ENCODE results near the gene RPS6KB2.

Gene RPS6KB2

GRCh38 chr11:67449116-67449844 lies 21.0 kb downstream of the RPS6KB2 start:
- H3K4me3 ChIP-seq (ENCODE audit: insufficient read depth, low read depth, low read length): no peak overlapping the region
- H3K9me3 ChIP-seq (ENCODE audit: control insufficient read depth, low read length): no peaks in the 10 kb centered on the region
- H3K36me3 ChIP-seq (ENCODE audit: control insufficient read depth, insufficient read depth, low read length): no peaks in the 10 kb centered on the region
- H3K27ac ChIP-seq (ENCODE audit: insufficient read depth, low read depth, low read length, poor library complexity, severe bottlenecking): no peak overlapping the region
- peaks cover 5% of the 10 kb centered on the region for H3K4me1 ChIP-seq (ENCODE audit: control insufficient read depth, insufficient read depth, low read length)
- no peaks in the 10 kb centered on the region for H3K27me3 ChIP-seq (ENCODE audit: control insufficient read depth, insufficient read depth, low read length, poor library complexity, severe bottlenecking)
- WGBS, 2 experiments: 90 to 95% methylated on average over 9 of the region's 9 CpGs

DNA sequence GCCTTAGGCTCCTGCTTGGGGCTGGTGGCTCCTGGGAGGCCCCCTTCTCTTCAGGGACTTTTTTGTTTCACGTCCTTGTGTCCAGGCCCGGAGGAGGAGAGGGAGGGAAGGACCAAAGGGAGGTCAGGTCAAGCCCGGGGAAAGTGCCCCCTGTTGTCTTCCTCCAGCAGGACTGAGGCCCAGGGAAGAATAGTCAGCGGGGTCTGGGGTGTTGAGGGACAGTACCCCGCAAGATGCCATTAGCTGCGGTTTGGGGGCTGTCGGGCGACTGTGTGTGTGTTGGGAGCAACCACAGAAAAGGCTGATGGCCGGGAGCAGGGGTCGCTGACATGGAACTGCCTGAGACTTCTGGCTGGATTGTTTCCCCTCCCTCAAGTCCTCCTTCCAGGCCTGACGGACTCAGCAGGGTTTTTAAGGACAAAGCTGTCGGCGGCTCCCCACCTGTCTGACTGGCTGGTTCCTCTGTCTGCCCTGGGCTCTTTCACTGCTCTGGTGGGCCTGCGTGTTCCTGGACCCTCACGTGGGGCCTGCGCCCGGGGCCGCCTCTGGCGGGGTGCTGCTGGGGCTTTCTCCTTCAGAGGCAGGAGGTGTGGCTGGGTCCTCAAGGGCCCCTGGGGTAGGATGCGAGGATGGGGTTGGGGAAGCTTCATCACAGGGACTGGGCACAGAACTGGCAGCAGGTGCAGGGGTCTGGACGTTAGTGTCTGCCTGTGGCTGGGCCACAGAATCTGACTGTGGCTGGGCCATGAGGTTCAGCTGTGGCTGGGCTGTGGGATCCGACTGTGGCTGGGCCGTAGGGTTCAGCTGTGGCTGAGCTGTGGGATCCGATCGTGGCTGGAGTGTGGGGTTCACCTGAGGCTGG lies 22.7 kb downstream of the RPS6KB2 start:
- Histone ChIP-seq H3K27ac (ENCODE audit: insufficient read depth, low read depth, low read length, poor library complexity, severe bottlenecking) (no peak overlapping the region), H3K4me1 (ENCODE audit: control insufficient read depth, insufficient read depth, low read length) (peaks cover 5% of the 10 kb centered on the region), H3K4me3 (ENCODE audit: insufficient read depth, low read depth, low read length) (no peak overlapping the region), H3K36me3 (ENCODE audit: control insufficient read depth, insufficient read depth, low read length) (no peaks in the 10 kb centered on the region), H3K9me3 (ENCODE audit: control insufficient read depth, low read length) (no peaks in the 10 kb centered on the region), H3K27me3 (ENCODE audit: control insufficient read depth, insufficient read depth, low read length, poor library complexity, severe bottlenecking) (no peaks in the 10 kb centered on the region)
- 83% methylated on average over 25 of the region's 25 CpGs for WGBS, 2 experiments

GRCh38 chr11:67451658-67451976 lies 23.3 kb downstream of the RPS6KB2 start:
- H3K4me3 ChIP-seq (ENCODE audit: insufficient read depth, low read depth, low read length): no peak overlapping the region
- 92 to 94% methylated on average over 14 of the region's 14 CpGs for WGBS, 2 experiments
- no peak overlapping the region for H3K27ac ChIP-seq (ENCODE audit: insufficient read depth, low read depth, low read length, poor library complexity, severe bottlenecking)
- H3K9me3 ChIP-seq (ENCODE audit: control insufficient read depth, low read length): no peaks in the 10 kb centered on the region
- no peaks in the 10 kb centered on the region for H3K36me3 ChIP-seq (ENCODE audit: control insufficient read depth, insufficient read depth, low read length)
- H3K4me1 ChIP-seq (ENCODE audit: control insufficient read depth, insufficient read depth, low read length): peaks cover 5% of the 10 kb centered on the region
- no peaks in the 10 kb centered on the region for H3K27me3 ChIP-seq (ENCODE audit: control insufficient read depth, insufficient read depth, low read length, poor library complexity, severe bottlenecking)

DNA sequence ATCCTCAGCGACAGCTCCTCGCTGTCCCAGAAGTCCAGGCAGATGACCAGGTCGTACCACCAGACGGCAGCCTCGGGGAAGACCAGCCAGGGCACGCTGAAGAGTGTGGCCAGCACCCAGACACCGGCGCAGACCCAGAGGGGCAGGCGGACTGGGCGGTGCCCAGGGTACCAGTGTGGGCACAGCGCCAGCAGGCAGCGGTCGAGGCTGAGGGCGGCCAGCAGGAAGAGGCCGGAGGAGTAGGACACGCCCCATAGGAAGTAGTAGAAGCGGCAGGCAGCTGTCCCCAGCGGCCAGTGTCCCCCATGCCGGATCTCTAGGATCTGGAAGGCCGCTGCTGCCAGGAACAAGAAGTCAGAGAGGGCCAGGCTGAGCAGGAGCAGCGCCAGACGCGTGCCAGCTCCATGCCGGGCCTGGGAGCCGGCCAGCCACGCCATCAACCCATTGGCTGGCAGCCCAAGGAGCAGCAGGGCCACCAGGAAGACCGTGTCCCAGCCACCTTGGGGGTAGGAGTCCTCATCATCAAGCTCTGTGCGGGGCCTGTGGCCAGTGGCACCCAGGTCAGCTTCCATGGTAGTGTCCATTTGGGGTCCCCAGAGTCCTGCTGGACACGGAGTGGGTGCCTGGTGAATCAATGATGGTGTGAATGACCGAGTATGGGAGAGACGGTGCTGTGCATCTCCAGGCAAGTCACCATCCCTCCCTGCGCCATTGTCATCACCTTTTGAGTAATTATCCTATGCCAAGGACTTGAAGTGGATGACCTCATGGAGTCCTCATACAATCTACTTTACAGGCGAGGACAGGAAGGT lies 24.1 kb downstream of the RPS6KB2 start, which contains the start of gene GPR152:
GPR152 (minus strand) TSS at position 589 of the 812 bp plus-strand sequence; CDS start at position 584, 5 bp downstream.
- H3K4me1 ChIP-seq (ENCODE audit: control insufficient read depth, insufficient read depth, low read length): peaks cover 5% of the 10 kb centered on the region
- no peaks in the 10 kb centered on the region for H3K36me3 ChIP-seq (ENCODE audit: control insufficient read depth, insufficient read depth, low read length)
- no peaks in the 10 kb centered on the region for H3K9me3 ChIP-seq (ENCODE audit: control insufficient read depth, low read length)
- no peak within 1 kb of the TSS for H3K4me3 ChIP-seq (ENCODE audit: insufficient read depth, low read depth, low read length)
- H3K27ac ChIP-seq (ENCODE audit: insufficient read depth, low read depth, low read length, poor library complexity, severe bottlenecking): no peak within 1 kb of the TSS
- WGBS, 2 experiments: 94 to 95% methylated on average over 33 of the region's 33 CpGs
- H3K27me3 ChIP-seq (ENCODE audit: control insufficient read depth, insufficient read depth, low read length, poor library complexity, severe bottlenecking): no peaks in the 10 kb centered on the region

DNA sequence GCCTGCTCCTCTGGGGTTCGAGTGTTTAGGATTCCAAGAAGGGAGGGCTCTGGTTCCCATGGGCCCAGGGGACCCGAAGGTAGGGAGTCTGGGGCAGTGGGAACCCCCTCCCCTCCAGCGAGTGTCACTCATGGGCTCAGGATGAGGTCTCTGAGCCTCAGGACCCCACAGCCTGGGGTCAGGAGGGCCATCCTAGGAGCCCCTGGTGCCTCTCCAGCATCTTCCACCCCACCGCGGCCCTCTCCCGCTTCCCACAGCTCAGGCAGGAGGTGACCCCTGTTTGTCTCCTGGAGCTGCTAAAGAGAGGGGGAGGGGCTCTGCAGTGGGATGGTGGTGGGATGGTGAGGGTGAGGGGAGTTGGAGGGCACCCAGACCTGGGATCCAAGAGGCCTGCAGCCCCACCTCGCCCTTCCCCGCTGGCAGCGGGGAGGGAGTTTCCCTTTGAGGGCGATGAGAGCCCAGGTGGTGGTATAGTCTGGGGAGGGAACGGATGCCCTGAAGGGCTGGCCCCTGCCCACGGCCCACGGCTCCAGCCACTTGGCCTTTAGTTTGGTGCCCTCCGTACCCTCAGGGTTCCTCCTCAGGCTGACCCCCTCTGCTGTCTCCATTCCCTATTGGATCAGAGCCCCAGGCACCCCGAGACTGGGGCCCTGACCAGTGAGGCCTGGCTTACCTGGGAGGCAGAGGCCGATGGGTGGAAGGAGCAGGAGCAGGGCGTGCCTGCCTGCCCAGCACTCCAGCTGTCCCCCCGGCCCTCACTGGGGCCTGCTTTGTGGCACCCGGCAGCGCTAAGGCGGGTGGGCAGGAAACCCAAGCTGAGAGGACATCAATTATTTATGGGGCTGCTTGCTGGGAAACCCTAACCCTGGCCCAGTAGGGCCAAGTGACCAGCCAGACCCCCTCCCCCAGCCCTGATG lies 25.8 kb downstream of the RPS6KB2 start:
- Histone ChIP-seq H3K4me3 (ENCODE audit: insufficient read depth, low read depth, low read length) (no peak overlapping the region), H3K27ac (ENCODE audit: insufficient read depth, low read depth, low read length, poor library complexity, severe bottlenecking) (no peak overlapping the region), H3K9me3 (ENCODE audit: control insufficient read depth, low read length) (no peaks in the 10 kb centered on the region), H3K4me1 (ENCODE audit: control insufficient read depth, insufficient read depth, low read length) (peaks cover 5% of the 10 kb centered on the region), H3K27me3 (ENCODE audit: control insufficient read depth, insufficient read depth, low read length, poor library complexity, severe bottlenecking) (no peaks in the 10 kb centered on the region), H3K36me3 (ENCODE audit: control insufficient read depth, insufficient read depth, low read length) (no peaks in the 10 kb centered on the region)
- WGBS, 2 experiments: 92 to 94% methylated on average over 21 of the region's 21 CpGs

DNA sequence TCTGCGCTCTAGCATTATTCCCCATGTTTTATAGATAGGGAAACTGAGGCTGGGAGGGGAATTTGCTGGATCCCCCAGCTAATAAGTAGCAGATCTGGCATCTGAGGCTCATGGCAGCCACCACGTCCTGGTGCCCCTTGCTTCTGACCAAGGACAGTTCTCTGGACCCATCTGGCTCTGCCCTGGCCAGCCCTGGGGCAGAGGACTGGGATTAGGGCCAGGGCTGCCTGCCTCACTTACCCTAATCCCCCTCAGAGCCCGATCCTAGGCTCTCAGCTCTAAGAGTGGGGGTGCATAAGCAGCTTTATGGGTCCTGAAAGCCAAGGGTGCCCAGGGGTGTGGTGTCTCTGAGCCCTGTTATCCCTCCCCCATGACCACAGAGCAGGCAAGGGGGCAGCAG lies 26.8 kb downstream of the RPS6KB2 start, which contains the start of gene CABP4:
CABP4 (plus strand) TSS at position 301 of the 400 bp plus-strand sequence; CDS start at position 371, 70 bp downstream.
- no peaks in the 10 kb centered on the region for H3K27me3 ChIP-seq (ENCODE audit: control insufficient read depth, insufficient read depth, low read length, poor library complexity, severe bottlenecking)
- no peak within 1 kb of the TSS for H3K27ac ChIP-seq (ENCODE audit: insufficient read depth, low read depth, low read length, poor library complexity, severe bottlenecking)
- no peaks in the 10 kb centered on the region for H3K36me3 ChIP-seq (ENCODE audit: control insufficient read depth, insufficient read depth, low read length)
- 88 to 90% methylated on average over 3 of the region's 3 CpGs for WGBS, 2 experiments
- no peak within 1 kb of the TSS for H3K4me3 ChIP-seq (ENCODE audit: insufficient read depth, low read depth, low read length)
- no peaks in the 10 kb centered on the region for H3K9me3 ChIP-seq (ENCODE audit: control insufficient read depth, low read length)
- peaks cover 5% of the 10 kb centered on the region for H3K4me1 ChIP-seq (ENCODE audit: control insufficient read depth, insufficient read depth, low read length)

DNA sequence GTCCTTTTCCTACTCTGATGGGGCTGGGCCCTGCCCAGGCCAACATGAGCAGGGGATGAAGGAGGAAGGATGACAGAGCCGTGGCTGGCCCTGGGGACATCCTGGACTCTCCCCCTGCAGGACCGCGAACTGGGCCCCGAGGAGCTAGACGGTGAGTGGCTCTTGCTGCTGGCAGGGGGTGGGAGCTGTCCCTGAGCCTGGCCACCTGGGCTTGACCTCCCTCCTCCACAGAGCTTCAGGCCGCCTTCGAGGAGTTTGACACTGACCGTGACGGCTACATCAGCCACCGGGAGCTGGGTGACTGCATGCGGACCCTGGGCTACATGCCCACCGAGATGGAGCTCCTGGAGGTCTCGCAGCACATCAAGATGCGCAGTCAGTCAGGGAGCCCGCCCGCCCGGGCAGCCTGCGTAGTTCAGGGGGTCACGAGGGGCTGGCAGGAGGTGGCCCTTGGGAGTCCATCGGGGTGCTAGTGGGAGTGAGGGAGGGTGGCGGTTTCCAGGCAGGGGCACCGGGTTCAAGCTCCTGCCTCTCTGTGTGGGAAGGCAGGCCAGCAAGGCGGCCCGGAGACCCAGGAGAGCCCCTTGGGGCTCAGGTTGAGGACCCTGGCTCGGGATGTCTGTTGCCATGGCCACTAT lies 27.9 kb downstream of the RPS6KB2 start:
- Histone ChIP-seq H3K4me3 (ENCODE audit: insufficient read depth, low read depth, low read length) (no peak overlapping the region), H3K9me3 (ENCODE audit: control insufficient read depth, low read length) (no peaks in the 10 kb centered on the region), H3K27me3 (ENCODE audit: control insufficient read depth, insufficient read depth, low read length, poor library complexity, severe bottlenecking) (no peaks in the 10 kb centered on the region), H3K27ac (ENCODE audit: insufficient read depth, low read depth, low read length, poor library complexity, severe bottlenecking) (no peak overlapping the region), H3K36me3 (ENCODE audit: control insufficient read depth, insufficient read depth, low read length) (no peaks in the 10 kb centered on the region), H3K4me1 (ENCODE audit: control insufficient read depth, insufficient read depth, low read length) (no peaks in the 10 kb centered on the region)
- WGBS, 2 experiments: 91% methylated on average over 25 of the region's 25 CpGs

DNA sequence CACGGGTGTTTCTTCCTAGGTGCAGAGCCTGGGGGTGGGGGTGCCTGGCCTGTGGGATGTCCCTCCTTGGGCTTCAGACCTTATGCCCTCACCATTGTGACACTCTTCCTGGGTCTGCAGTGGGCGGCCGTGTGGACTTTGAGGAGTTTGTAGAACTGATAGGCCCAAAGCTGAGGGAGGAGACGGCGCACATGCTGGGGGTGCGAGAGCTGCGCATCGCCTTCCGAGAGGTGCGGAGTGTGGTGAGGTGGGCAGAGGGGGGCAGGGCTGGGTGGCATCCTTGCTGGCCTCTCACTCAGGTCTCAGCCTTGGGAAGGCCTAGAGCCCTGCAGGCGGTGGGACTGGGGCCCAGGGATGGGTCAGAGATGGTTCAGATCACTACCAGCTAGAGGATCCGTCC lies 29.2 kb downstream of the RPS6KB2 start:
- no peak overlapping the region for H3K4me3 ChIP-seq (ENCODE audit: insufficient read depth, low read depth, low read length)
- no peaks in the 10 kb centered on the region for H3K27me3 ChIP-seq (ENCODE audit: control insufficient read depth, insufficient read depth, low read length, poor library complexity, severe bottlenecking)
- H3K36me3 ChIP-seq (ENCODE audit: control insufficient read depth, insufficient read depth, low read length): no peaks in the 10 kb centered on the region
- H3K27ac ChIP-seq (ENCODE audit: insufficient read depth, low read depth, low read length, poor library complexity, severe bottlenecking): no peak overlapping the region
- no peaks in the 10 kb centered on the region for H3K4me1 ChIP-seq (ENCODE audit: control insufficient read depth, insufficient read depth, low read length)
- H3K9me3 ChIP-seq (ENCODE audit: control insufficient read depth, low read length): no peaks in the 10 kb centered on the region
- 96% methylated on average over 12 of the region's 12 CpGs for WGBS, 2 experiments

- no peaks in the 10 kb centered on the region for H3K4me1 ChIP-seq (ENCODE audit: control insufficient read depth, insufficient read depth, low read length)
- H3K9me3 ChIP-seq (ENCODE audit: control insufficient read depth, low read length): no peaks in the 10 kb centered on the region
- H3K36me3 ChIP-seq (ENCODE audit: control insufficient read depth, insufficient read depth, low read length): no peaks in the 10 kb centered on the region
- H3K4me3 ChIP-seq (ENCODE audit: insufficient read depth, low read depth, low read length): no peak overlapping the region
- H3K27me3 ChIP-seq (ENCODE audit: control insufficient read depth, insufficient read depth, low read length, poor library complexity, severe bottlenecking): no peaks in the 10 kb centered on the region
- no peak overlapping the region for H3K27ac ChIP-seq (ENCODE audit: insufficient read depth, low read depth, low read length, poor library complexity, severe bottlenecking)
- 90 to 91% methylated on average over 19 of the region's 19 CpGs for WGBS, 2 experiments
Measured at GRCh38 chr11:67458266-67458665, 30.0 kb downstream of the RPS6KB2 start.

Measured in ectodermal cell (in vitro differentiated cells).